ENCODE measurements around the gene INSL4.

Gene INSL4

DNA sequence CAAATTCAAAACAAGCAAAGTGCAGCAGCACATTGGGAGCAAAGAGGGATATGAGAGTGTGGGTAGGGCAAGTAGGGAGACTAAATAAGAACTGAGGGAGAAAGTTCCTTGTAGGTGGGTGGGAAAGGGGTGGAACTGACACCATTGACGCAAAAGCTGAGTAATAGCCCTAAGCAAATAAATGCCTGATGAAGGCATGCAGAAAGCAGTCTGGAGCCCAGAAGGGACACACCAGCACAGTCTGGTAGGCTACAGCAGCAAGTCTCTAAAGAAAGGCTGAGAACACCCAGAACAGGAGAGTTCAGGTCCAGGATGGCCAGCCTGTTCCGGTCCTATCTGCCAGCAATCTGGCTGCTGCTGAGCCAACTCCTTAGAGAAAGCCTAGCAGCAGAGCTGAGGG lies at the start of gene INSL4:
Gene INSL4, plus strand, starts transcription at position 208 of the 400 bp plus-strand sequence. Its CDS starts 105 bp downstream, at position 313.
- DNase-seq (ENCODE audit: low read depth): no peak

DNA sequence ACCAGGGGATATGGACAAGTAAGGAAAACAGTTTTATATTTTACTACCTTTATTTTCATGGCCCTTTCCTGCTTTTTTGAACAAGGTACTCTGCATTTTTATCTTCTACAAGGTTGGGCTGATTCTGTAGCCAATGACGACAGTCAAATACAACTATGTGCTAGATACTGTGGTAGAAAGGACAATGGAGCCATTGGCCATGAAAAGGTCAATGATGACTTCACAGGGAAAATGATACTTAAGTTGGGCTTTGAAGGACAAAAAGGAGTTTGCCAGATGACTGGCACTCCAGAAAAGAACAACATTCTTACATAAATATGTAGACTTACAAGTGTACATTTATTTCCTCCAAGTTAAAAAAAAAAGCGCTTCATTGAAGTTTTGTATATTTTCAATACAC lies 46.4 kb upstream of the INSL4 start:
- no peak for DNase-seq (ENCODE audit: low read depth)

DNA sequence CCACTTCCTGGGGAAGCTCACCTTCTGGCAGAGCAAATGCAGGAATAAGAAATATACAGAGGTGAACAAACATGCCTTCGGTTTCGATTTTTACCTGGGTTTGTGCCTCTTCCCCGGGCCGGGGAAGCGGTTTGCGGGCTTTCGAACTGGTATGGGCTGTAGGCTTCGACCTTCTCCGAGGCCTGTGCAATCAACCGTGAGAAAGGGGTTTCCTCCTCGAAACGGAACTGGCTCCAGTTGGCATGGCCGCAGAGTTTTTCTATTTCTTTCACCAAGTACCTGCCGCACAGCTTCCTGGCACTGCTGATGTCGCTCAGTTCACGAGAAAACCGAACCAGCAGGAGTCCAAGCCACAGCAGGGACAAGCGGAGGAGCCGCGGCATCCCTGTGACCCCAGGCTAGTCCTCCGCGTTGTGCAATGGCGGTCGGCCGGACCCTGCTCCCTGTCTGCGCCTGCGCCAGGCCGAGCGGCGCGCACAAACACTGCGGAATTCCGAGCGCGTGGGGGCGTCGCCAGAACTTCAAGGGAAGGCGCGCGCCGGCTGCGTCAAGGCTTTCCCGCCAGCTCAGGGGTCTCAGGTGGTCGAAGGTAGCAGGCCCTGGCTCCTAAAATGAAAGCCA lies 45.9 kb upstream of the INSL4 start, which contains the start of gene INSL6:
Gene INSL6, minus strand, starts transcription at position 420 of the 621 bp plus-strand sequence. Its CDS starts 37 bp downstream, at position 383.
- no peak for DNase-seq (ENCODE audit: low read depth)

DNA sequence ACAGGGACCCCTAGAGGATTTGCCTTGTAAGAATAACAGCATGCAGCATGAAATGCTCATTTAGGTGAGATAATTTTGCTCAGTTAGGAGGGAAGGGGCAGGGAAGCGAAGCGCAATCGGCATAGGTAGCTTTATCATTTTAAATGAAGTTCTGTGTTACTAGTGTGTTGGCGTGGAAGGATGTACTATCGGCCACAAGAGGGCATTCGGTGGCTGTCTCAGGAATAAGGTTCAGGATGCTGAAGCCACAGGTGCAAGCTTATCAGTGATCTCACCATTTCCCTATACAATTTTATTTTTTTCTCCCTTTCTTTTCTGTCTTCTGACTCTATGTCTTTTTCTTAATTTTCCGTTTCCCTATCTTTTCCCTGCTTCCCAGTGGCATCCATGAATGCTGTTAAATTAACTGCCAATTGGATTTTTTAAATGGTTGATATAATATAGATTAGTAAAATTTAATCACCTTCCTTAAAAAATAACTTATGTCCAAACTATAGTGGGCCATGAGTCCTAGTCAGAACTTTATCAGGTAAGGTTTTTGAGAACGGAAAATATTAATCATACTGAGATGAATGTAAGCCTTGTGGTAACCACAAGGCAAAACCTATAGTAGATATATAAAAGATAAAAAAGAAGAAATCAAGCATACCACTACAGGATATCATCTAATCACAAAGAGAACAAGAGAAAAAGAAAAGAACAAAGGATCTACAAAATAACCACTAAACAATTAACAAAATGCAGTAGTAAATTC lies 44.6 kb upstream of the INSL4 start:
- peak; percentile 33 for DNase-seq (ENCODE audit: low read depth)

DNA sequence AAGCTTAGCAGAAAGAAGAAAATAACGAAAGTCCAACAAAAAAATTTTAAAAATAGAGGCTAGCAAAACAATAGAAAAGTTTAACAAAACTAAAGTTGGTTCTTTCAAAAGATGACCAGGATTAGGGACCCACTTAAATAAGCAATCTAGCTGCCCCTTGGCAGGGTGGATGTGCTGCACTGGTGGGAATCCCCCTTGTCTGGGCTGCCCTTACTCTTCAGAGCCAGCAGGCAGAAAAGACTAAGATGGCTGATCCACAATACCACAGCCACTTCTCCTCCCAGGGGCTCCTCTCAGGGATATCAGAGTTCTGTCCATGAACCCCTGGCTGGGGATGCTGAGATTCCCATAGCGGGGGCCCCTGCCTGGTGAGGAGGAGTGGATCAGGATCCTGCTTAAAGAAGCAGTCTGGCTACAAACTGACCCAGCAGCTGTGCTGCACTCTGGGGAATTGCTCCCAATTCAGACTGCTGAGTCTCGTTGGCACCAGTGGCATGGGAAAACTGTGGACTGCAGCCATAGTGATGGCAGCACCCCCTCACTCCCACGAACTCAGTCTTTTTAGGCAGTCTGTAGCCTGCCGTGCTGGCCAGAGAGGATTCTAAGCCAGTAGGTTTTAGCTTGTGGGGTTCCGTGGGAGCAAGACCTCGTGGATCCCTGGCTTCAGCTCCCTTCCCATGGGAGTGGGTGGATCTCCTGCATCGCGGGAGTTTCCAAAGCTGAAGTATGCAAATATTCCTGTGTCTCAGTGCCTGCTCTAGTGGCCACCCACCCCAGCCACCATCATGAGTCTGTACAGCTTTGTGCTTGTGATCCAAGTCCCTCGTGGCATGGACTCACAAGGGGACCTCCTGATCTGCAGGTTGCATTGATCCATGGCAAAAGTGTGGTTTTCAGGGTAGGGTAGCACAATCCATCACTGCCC lies 42.9 kb upstream of the INSL4 start:
- DNase-seq (ENCODE audit: low read depth): no peak

DNA sequence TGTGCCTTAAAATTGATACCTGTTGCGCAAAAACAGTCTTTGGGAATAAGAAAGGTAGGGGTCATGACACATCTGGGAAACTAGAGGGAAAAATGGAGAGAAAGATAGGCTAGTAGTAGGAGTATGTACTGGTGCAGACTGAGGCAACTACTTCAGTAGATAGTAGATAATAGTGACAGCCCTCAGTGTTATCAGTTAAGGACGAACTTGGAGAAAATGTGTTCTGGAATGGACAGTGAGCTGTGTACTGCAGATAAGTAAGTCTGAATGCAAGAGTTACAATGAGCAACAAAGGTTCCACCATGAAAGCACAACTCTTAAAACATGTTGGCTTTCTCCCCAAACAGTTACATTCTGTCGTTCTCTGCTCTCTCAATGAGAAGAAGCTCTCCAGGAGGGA lies 39.2 kb upstream of the INSL4 start:
- DNase-seq (ENCODE audit: low read depth): no peak

DNA sequence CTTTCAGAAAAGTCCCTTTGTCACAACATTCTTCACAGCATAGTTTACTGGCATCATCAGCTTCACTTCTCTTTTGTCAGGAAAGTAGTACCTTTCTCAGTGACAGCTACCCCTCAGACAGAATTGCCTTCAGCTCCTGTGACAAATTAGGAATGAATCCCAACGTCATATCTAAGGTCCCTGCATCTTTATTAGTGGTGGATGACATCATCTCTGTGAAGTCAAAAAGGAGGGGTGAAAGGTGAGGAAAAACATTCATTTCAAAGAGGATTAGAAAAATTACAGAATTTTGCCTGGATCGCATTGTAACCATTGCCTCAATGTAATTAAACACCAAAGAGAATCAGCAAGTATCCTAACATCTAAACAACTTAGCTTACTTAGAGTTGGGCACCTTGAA lies 37.9 kb upstream of the INSL4 start:
- DNase-seq (ENCODE audit: low read depth): no peak

DNA sequence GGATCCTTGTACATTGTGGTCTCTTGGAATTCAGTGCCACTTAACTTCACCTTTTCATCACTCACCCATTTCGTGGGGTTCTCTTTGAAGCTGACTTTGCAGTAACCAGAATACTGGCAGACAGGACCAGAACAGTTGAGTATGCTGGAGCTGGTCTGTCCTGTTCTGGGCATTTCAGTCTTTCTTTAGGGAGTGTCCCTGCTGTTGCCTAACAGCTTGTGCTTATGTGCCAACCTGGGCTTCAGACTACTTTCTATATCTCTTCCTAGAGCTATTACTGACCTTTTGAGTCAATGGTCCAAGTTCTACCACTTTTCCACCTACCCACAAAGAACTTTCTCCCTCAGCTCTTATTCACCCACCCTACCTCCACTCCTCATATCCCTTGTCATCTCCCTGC lies 35.8 kb upstream of the INSL4 start:
- DNase-seq (ENCODE audit: low read depth): no peak

DNA sequence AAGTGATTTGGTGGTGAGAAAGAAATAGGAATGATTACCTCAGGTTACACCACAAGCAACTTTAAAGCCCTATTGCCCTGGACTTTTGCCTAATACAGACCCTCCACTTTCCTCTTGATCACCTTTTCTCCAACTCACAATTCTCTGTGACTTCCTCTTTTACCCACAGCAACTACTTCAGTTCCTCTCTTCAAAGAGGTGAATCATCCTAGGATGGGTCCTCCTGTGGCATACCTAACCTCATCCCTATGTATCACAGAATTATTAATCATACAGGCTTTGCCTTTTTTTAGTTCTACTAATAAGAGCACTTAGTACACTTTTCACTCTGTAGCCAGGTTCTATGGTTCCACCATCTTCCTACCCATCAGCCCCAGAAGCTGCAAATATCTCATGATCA lies 26.1 kb upstream of the INSL4 start:
- no peak for DNase-seq (ENCODE audit: low read depth)

DNA sequence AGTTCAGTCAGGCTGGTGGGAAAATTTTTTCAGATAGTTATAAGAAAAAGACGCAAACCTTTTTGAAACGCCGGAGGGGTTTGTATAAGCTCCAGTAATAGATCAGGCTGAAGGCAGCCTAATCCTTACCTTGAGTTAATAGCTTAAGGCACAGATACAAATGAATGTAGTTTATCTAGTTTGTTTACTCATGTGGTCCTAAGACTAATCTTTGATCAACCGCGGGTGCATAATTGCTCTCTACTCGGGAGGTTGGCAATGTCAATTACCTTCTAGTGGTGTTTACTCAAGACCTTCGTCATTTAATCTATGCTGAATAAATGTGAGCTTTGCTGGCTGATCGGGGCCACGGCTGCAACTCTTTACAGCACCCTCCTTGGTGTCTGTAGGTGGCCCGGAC lies 665 bp upstream of the INSL4 start:
- DNase-seq (ENCODE audit: low read depth): no peak

DNA sequence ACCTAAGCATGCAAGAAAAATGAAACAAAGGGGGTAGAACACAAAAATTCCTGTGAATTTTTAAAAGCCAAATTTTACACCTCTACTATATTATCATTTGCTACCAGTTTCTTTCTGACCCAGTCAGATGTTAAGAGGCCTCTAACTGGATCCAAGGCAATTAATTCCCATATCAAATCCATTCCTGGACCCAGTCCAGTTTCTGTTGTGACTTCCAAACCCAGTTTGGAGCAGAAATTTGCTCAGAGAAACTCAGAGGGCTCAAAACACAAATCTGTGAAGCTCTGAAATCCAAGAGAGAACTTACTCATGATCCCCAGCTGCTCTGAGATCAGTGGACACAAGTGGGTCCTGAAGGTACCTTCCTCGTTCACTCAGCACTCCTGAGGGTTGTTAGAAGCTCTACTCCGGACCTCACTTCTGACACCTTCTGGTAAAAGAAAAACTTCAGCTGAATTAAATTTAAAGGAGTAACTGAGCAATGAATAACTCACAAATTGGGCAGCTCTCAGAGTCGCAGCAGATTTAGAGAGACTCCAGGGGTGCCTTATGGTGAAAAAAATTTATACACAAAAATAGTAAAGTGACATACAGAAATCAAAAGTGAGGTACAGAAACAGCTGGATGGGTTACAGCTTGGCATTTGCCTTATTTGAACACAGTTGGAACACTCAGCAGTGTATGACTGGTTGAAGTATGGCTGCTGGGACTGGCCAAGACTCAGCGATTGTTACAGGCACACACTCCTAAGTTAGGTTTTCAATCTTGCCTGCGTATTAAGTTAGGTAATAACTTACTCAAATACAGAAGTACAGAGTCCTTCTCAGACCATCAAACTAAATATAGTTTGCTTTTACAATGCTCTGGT lies 32.4 kb downstream of the INSL4 start:
- DNase-seq (ENCODE audit: low read depth): no peak

DNA sequence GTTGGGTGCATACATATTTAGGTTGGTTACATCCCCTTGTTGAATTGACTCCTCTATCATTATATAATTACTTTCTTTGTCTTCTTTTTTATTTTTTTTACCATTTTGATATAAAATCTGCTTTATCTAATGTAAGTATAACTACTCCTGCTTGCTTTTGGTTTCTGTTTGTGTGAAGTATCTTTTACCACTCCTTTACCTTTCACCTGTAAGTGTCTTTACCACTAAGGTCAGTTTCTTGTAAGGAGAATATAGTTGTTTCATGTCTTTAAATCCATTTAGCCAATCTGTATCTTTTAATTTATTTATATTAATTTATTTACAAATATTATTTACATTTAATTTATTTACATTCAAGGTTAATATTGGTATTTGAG lies 33.0 kb downstream of the INSL4 start:
- no peak for DNase-seq (ENCODE audit: low read depth)

DNA sequence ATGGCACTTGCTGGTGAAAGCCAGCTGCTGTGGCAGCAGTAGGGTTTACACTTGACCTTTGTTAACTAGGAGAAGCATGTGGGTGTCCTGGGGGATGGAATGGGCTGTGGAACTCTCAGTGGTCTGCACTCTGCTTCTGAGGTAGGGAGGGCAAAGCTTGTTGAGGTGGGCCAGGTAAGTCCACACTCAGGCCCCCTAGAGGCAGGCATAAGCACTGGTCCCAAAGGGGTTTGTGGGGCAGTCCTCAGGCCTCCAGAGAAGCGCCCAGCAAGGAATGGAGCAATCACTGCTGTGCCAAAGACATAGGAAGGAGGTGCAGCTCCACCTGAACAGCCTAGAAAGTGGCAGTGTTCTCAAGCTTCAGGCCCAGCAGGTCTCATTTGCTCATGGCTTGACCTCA lies 34.7 kb downstream of the INSL4 start:
- DNase-seq (ENCODE audit: low read depth): no peak

DNA sequence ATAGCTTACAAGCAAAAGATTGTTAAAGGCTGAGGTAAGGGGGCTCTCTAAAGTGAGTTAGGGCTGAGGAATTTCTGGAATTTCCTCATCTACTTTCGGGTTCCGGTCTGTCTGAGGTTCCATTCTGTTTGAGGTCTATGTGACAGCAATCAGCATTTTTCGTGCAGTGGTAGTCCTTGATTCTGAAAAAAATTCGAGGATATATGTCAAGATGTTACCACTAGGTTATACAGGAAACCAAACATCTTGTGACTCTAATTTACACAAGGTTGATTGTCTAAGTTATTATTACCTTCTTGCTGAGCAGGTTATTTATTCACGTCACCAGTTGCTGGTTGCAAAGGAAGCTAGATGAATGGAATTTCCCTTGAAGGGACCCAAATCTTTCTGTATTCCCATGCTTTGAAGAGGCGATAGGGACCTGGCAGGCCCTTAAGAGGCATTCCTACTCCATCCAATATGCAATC lies 38.1 kb downstream of the INSL4 start:
- DNase-seq (ENCODE audit: low read depth): no peak

DNA sequence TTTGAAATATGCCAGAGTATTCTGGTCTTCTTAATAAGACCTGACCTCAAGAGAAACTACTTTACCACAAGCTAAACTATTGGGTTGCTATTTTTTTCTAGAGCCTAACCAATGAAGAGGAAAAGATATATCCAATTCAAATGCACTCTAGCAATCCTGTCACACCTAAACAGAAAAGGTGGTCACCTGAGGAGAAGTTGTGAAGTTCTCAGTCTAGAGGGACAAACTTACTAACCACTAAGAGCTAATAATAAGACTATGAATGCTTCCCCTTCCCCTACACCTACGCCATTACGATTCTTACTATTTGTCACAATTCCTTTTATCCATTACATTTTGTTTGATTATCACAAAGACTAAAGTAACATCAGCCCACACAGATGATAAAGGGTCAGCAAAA lies 43.6 kb downstream of the INSL4 start:
- DNase-seq (ENCODE audit: low read depth): no peak

DNA sequence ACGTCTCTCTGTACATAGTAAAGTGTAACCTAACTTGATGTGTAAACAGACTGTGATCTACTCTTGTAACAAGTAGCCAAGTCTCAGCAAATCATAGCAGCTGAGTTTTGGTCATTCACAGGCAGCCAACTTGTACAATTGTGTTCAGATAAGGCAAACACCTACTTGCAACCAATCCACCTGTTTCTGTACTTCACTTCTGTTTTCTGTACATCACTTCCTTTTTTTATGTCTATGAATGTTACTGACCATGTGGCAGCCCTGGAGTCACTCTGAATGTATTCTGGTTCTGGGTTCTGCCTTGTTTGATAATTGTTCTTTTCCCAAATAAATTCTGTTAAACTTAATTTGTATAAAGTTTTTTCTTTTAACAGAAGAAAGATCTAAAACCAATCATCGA lies 47.3 kb downstream of the INSL4 start:
- DNase-seq (ENCODE audit: low read depth): no peak
